ENCODE data around the gene CDH23. TPM values are rescaled to one million over a fixed set of nuclear protein-coding genes. Genes with fewer than 3 reads are reported as not detected.

CDH23 gene
- polyA plus RNA-seq, 2 of the 4 experiments (the other 2 are of a cell fraction): 1.1 to 2.3 TPM

DNA sequence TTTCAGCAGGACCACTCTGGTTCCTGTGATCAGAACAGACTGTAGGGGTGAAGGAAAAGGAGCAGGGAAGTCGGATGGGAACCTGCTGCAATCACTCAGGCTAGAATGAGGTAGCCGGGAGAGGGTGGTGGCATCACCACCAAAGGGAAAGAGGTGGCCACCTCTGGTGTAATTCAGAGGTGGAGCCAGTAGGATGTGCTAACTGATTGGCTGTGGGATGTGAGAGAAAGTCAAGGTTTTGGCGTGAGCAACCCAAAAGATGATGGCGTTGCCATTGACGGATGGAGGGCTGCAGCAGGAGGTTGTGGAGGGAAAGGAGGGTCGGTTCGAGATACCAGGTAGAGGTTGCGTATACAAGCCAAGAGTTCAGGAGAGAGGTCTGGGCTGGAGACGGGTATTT lies 384.0 kb downstream of the CDH23 start:
- H3K4me3 ChIP-seq: no peak overlapping the region
- CTCF ChIA-PET: interaction anchor here (0.8 to 1.5 kb wide), 3 partner anchors 12 to 115 kb away, joined by 3 read pairs; no protein-coding TSS in a partner anchor
- POLR2A ChIA-PET: no interaction called here
- H3K27ac ChIP-seq: no peak overlapping the region
- H3K9me3 ChIP-seq: no peaks in the 10 kb centered on the region
- WGBS (ENCODE audit: missing lambda C conversion rate): 82% methylated on average over 9 of the region's 9 CpGs
- TF ChIP-seq RAD21 (conservative IDR thresholded peaks at IDR 0.05 in 1 of 2, IDR thresholded peaks at IDR 0.05 in 1 of 2) (peak in 1 of 2 experiments; percentile 30; a peak in 1 of 5 replicates), ZNF302 (CRISPR knock-in tag; IDR thresholded peaks at IDR 0.05) (no peak)
- ATAC-seq (peak; percentile 41 to 54; a peak in 3 of 6 replicates), DNase-seq (ENCODE audit: low read depth in 1 of 2, low spot score in 1 of 2) (no peak), FAIRE-seq (no peak)
- no peak overlapping the region for H3K4me2 ChIP-seq
- H3K4me1 ChIP-seq: 0 out of 3 replicates have a peak, but pooled peaks cover 2% of the 10 kb centered on the region

DNA sequence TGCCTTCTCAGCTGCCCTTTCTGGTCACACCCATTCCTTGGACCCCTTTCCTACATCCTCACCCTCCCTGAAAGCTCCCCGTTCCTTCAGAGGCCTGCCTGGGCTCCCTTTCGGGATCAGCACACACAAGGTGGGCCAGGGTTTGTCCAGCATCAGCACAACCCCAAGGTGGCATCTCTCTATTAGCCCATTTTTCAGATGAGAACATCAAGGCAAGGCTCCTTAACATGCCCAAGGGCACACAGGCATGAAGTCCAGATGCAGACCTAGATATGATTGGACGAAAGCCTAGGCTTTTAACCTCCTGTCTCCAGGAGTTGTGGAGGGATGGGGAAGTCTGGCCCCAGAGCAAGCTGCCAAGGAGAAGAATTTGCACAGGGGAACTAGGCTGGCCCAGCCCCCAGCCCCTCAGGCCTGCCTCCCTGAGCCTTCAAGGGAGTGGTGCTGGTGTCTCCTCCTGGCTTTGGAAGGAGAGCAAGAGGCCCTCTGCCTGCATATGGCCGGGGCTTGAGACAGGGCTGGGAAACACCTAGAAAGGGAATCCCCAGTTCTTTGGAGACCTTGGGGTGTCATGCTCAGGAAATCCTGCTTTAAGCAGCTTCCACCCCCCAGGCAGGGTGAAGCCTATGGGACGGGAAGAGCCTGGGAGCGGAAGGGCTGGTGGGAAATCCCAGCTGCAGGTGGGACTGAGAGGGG lies 385.6 kb downstream of the CDH23 start:
- WGBS (ENCODE audit: missing lambda C conversion rate): 69% methylated on average over 6 of the region's 6 CpGs
- Histone ChIP-seq H3K4me1 (0 out of 3 replicates have a peak, but pooled peaks cover 2% of the 10 kb centered on the region), H3K4me3 (no peak overlapping the region), H3K9me3 (no peaks in the 10 kb centered on the region), H3K27ac (no peak overlapping the region), H3K4me2 (no peak overlapping the region)
- TF ChIP-seq CBX8 (IDR thresholded peaks at IDR 0.05): no peak
- TF ChIP-seq, protein P1, sequence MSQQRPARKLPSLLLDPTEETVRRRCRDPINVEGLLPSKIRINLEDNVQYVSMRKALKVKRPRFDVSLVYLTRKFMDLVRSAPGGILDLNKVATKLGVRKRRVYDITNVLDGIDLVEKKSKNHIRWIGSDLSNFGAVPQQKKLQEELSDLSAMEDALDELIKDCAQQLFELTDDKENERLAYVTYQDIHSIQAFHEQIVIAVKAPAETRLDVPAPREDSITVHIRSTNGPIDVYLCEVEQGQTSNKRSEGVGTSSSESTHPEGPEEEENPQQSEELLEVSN (IDR thresholded peaks at IDR 0.05; ENCODE audit: borderline replicate concordance, low read depth): no peak
- TF ChIP-seq, protein P2, sequence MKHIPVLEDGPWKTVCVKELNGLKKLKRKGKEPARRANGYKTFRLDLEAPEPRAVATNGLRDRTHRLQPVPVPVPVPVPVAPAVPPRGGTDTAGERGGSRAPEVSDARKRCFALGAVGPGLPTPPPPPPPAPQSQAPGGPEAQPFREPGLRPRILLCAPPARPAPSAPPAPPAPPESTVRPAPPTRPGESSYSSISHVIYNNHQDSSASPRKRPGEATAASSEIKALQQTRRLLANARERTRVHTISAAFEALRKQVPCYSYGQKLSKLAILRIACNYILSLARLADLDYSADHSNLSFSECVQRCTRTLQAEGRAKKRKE (CRISPR knock-in tag; IDR thresholded peaks at IDR 0.05; ENCODE audit: low read depth): no peak
- TF ChIP-seq ZFP36 (IDR thresholded peaks at IDR 0.05; ENCODE audit: borderline replicate concordance, partially characterized antibody): no peak
- TF ChIP-seq CEBPB (IDR thresholded peaks at IDR 0.05): no peak
- TF ChIP-seq MYC (IDR thresholded peaks at IDR 0.05; ENCODE audit: borderline replicate concordance, low read length): no peak
- no peak for TF ChIP-seq HOXB13 (CRISPR knock-in tag; IDR thresholded peaks at IDR 0.05; ENCODE audit: low read depth)
- TF ChIP-seq FOSL2 (IDR thresholded peaks at IDR 0.05): no peak
- no peak for TF ChIP-seq FOSL2 (CRISPR knock-in tag; IDR thresholded peaks at IDR 0.05)
- no peak for TF ChIP-seq CHD2 (IDR thresholded peaks at IDR 0.05; ENCODE audit: low read length, partially characterized antibody)
- POLR2A ChIA-PET: interaction anchor here (0.9 kb wide), 1 partner anchor 9 kb away, joined by 3 read pairs; the partner anchor contains the start of gene VSIR
- ATAC-seq (peak in 1 of 2 experiments; percentile 12; a peak in 1 of 6 replicates), DNase-seq (ENCODE audit: low read depth in 1 of 2, low spot score in 1 of 2) (no peak), FAIRE-seq (no peak)
- CTCF ChIA-PET: interaction anchor here (0.9 to 5.5 kb wide), 4 partner anchors 9 to 173 kb away, joined by 3 to 42 read pairs (median 4); partner anchors contain the start of gene VSIR

DNA sequence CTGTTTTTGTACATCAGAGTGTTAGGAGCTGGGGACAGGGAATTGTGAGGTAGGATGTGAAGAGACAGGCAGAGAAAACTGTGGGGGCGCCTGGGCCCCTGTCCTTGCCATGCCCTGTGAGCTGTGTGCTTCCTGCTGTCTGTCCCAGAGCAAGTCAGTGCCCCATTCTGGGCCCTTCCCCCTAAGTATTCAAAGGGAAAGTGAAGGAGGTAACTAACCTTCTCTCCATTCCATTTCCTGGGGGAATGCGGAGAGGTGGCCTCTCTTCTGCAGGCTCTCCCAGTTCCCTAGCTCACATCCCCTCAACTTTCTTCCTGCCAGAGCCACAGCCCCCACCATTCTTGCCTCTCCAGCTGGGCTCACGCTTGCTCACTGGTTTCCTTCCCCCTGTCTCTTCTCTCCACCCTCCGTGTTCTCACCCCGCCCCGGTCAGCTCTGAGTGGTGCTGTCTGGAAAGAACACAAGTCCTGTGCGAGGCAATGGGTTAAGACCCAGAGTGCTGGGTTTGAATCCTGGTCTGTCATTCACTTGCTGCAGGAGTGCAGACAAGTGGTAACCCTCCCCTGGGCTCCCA lies 386.3 kb downstream of the CDH23 start:
- DNase-seq (ENCODE audit: low read depth in 1 of 2, low spot score in 1 of 2) (no peak), ATAC-seq (peak; percentile 8 to 29; a peak in 2 of 6 replicates), FAIRE-seq (no peak)
- no peak overlapping the region for H3K4me2 ChIP-seq
- no peaks in the 10 kb centered on the region for H3K9me3 ChIP-seq
- 71% methylated on average over 7 of the region's 7 CpGs for WGBS (ENCODE audit: missing lambda C conversion rate)
- TF ChIP-seq SMC3 (IDR thresholded peaks at IDR 0.05) (no peak), BHLHE40 (IDR thresholded peaks at IDR 0.05; ENCODE audit: low read depth, low read length) (no peak), NR3C1 (IDR thresholded peaks at IDR 0.05) (no peak), KDM5A (IDR thresholded peaks at IDR 0.05) (no peak), HOXB5 (CRISPR knock-in tag; IDR thresholded peaks at IDR 0.05) (no peak), NFE2L2 (conservative IDR thresholded peaks at IDR 0.05; ENCODE audit: low read length) (no peak), MAFK (IDR thresholded peaks at IDR 0.05; ENCODE audit: partially characterized antibody) (no peak), FOXS1 (CRISPR knock-in tag; IDR thresholded peaks at IDR 0.05) (no peak), ZSCAN20 (CRISPR knock-in tag; IDR thresholded peaks at IDR 0.05) (no peak), POLR2A (IDR thresholded peaks at IDR 0.05; ENCODE audit: low read length) (no peak)
- TF ChIP-seq, protein P3, sequence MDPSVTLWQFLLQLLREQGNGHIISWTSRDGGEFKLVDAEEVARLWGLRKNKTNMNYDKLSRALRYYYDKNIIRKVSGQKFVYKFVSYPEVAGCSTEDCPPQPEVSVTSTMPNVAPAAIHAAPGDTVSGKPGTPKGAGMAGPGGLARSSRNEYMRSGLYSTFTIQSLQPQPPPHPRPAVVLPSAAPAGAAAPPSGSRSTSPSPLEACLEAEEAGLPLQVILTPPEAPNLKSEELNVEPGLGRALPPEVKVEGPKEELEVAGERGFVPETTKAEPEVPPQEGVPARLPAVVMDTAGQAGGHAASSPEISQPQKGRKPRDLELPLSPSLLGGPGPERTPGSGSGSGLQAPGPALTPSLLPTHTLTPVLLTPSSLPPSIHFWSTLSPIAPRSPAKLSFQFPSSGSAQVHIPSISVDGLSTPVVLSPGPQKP (IDR thresholded peaks at IDR 0.05; ENCODE audit: low read depth, low read length): no peak
- TF ChIP-seq, protein P4, sequence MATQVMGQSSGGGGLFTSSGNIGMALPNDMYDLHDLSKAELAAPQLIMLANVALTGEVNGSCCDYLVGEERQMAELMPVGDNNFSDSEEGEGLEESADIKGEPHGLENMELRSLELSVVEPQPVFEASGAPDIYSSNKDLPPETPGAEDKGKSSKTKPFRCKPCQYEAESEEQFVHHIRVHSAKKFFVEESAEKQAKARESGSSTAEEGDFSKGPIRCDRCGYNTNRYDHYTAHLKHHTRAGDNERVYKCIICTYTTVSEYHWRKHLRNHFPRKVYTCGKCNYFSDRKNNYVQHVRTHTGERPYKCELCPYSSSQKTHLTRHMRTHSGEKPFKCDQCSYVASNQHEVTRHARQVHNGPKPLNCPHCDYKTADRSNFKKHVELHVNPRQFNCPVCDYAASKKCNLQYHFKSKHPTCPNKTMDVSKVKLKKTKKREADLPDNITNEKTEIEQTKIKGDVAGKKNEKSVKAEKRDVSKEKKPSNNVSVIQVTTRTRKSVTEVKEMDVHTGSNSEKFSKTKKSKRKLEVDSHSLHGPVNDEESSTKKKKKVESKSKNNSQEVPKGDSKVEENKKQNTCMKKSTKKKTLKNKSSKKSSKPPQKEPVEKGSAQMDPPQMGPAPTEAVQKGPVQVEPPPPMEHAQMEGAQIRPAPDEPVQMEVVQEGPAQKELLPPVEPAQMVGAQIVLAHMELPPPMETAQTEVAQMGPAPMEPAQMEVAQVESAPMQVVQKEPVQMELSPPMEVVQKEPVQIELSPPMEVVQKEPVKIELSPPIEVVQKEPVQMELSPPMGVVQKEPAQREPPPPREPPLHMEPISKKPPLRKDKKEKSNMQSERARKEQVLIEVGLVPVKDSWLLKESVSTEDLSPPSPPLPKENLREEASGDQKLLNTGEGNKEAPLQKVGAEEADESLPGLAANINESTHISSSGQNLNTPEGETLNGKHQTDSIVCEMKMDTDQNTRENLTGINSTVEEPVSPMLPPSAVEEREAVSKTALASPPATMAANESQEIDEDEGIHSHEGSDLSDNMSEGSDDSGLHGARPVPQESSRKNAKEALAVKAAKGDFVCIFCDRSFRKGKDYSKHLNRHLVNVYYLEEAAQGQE (IDR thresholded peaks at IDR 0.05): no peak
- 0 out of 3 replicates have a peak, but pooled peaks cover 2% of the 10 kb centered on the region for H3K4me1 ChIP-seq
- ChIA-PET CTCF (interaction anchor here (0.8 to 5.5 kb wide), 4 partner anchors 9 to 266 kb away, joined by 3 to 42 read pairs (median 4); partner anchors contain the start of gene VSIR), POLR2A (interaction anchor here (0.9 kb wide), 1 partner anchor 9 kb away, joined by 3 read pairs; the partner anchor contains the start of gene VSIR)
- no peak overlapping the region for H3K27ac ChIP-seq
- H3K4me3 ChIP-seq: no peak overlapping the region

Measured in A549 (cell line).